ENCODE results near the gene RMND5A.

The RMND5A gene

GRCh38 chr2:86822668-86823345, 102.7 kb downstream of the RMND5A start:
- H3K4me3 Mint-ChIP-seq, result peak overlapping the region; percentile 67 to 86
- H3K27ac Mint-ChIP-seq, result peak overlapping the region in 1 of 2 donors; percentile 100
- peaks cover 30 to 75% of the 10 kb centered on the region in 2 donors for H3K4me1 Mint-ChIP-seq (ENCODE audit: low read depth in 2 of 2)
- no peaks in the 10 kb centered on the region for H3K27me3 Mint-ChIP-seq
- peaks cover 31% of the 10 kb centered on the region for H3K36me3 Mint-ChIP-seq (ENCODE audit: insufficient read depth)
- ATAC-seq (replicated peaks) (no peak), DNase-seq (no peak)
- no peaks in the 10 kb centered on the region for H3K9me3 Mint-ChIP-seq

- Mint-ChIP-seq H3K4me1 (ENCODE audit: low read depth in 2 of 2) (peaks cover 30 to 73% of the 10 kb centered on the region in 2 donors), H3K27me3 (no peaks in the 10 kb centered on the region), H3K9me3 (no peaks in the 10 kb centered on the region), H3K27ac (peak overlapping the region; percentile 91 to 100), H3K36me3 (ENCODE audit: insufficient read depth) (peaks cover 31% of the 10 kb centered on the region), H3K4me3 (peak overlapping the region; percentile 67 to 86)
- ATAC-seq (replicated peaks), result peak; percentile 12
- DNase-seq, result no peak
Observed at GRCh38 chr2:86825036-86825692, 105.1 kb downstream of the RMND5A start.

GRCh38 chr2:86825693-86826381, 105.7 kb downstream of the RMND5A start:
- DNase-seq (peak; percentile 72 to 84 (median 76)), ATAC-seq (replicated peaks) (peak; percentile 88)
- Mint-ChIP-seq H3K9me3 (no peaks in the 10 kb centered on the region), H3K27me3 (no peaks in the 10 kb centered on the region), H3K4me3 (peak overlapping the region; percentile 67 to 86), H3K4me1 (ENCODE audit: low read depth in 2 of 2) (peaks cover 30 to 67% of the 10 kb centered on the region in 2 donors), H3K36me3 (ENCODE audit: insufficient read depth) (peaks cover 31% of the 10 kb centered on the region), H3K27ac (peak overlapping the region; percentile 91 to 100)

- Mint-ChIP-seq H3K9me3 (no peaks in the 10 kb centered on the region), H3K36me3 (ENCODE audit: insufficient read depth) (peaks cover 23% of the 10 kb centered on the region), H3K4me1 (ENCODE audit: low read depth in 2 of 2) (peaks cover 29 to 66% of the 10 kb centered on the region in 2 donors), H3K27ac (peak overlapping the region; percentile 91 to 100), H3K27me3 (no peaks in the 10 kb centered on the region), H3K4me3 (peak overlapping the region; percentile 67 to 86)
- ATAC-seq (replicated peaks) (no peak), DNase-seq (no peak)
Observed at GRCh38 chr2:86826951-86827350, 106.9 kb downstream of the RMND5A start.
